Activated T-helper 1 cell treated with anti-CD3 and anti-CD28 coated beads, Interleukin-12 subunit alpha, Interleukin-12 subunit beta, Interleukin-2, Interleukin-4 antibody, amounts not matched to agents 30 ng/mL and 10 ng/mL and 1 ng/mL, durations not matched to agents 14 hours and 24 hours and 36 hours (primary cell): ENCODE measurements around the gene MCL1. TPM values are rescaled to one million over a fixed set of nuclear protein-coding genes. Genes with fewer than 3 reads are reported as not detected.
"Not testable (repeated sequence)": the region's sequence is repeated elsewhere in the genome, so short reads cannot be mapped to it uniquely, and the experiment has no call there.

Source experiments
- DNase-seq: peaks from one replicate; pipeline ENCODE4 v3.0.0; 2021; ENCODE audit warnings: low spot score
- H3K27ac Mint-ChIP-seq: one replicate; pipeline ENCODE4 v1.8.0; 2021; ENCODE audit warnings: mild to moderate bottlenecking, mixed read lengths
- H3K27me3 Mint-ChIP-seq: one replicate; pipeline ENCODE4 v1.8.0; 2022; ENCODE audit warnings: mild to moderate bottlenecking, moderate library complexity, mixed read lengths; ENCODE audit not compliant: insufficient read depth
- H3K36me3 Mint-ChIP-seq: one replicate; pipeline ENCODE4 v1.8.0; 2021; ENCODE audit warnings: low read depth, mixed read lengths
- H3K4me1 Mint-ChIP-seq: one replicate; pipeline ENCODE4 v1.8.0; 2021; ENCODE audit warnings: low read depth, mixed read lengths
- H3K4me3 Mint-ChIP-seq: one replicate; pipeline ENCODE4 v1.8.0; 2021; ENCODE audit warnings: mild to moderate bottlenecking, moderate library complexity, mixed read lengths
- H3K9me3 Mint-ChIP-seq: one replicate; pipeline ENCODE4 v1.8.0; 2021; ENCODE audit warnings: mixed read lengths
- intact Hi-C: fragments of 100-400 bp; cut with micrococcal nuclease; formaldehyde crosslinking; loops from one replicate; pipeline ENCODE4 v1.15.1; 2024
- total RNA-seq: library from RNA; stranded (reverse); gene quantifications from 2 replicates; pipeline ENCODE4 v1.2.3, GENCODE V29; 2022

The MCL1 gene
- total RNA-seq, 1 donor from 2014 or later = 311 TPM

DNA sequence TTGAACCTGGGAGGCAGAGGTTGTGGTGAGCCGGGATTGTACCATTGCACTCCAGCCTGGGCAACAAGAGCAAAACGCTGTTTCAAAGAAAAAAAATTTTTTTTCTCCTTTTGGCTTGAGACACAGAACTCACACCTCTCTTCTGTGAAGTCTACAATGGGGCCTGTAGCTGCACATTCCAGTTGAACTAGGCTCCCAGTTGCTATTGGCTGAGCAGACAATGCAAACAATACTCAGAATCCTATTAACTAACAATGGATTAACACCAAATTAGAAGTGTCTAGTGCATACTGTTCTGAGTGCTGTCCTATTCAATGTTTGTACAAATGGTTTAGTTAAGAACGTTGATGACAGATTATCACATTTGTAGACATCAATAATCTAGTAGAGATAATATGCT is 17.6 kb upstream of the MCL1 start:
- DNase-seq = no peak
- Mint-ChIP-seq H3K4me3 (no peak overlapping the region), H3K27ac (no peak overlapping the region), H3K27me3 (no peaks in the 10 kb centered on the region), H3K9me3 (no peaks in the 10 kb centered on the region), H3K36me3 (peaks cover 13% of the 10 kb centered on the region), H3K4me1 (peaks cover 6% of the 10 kb centered on the region)
- intact Hi-C loops = no loop called here

DNA sequence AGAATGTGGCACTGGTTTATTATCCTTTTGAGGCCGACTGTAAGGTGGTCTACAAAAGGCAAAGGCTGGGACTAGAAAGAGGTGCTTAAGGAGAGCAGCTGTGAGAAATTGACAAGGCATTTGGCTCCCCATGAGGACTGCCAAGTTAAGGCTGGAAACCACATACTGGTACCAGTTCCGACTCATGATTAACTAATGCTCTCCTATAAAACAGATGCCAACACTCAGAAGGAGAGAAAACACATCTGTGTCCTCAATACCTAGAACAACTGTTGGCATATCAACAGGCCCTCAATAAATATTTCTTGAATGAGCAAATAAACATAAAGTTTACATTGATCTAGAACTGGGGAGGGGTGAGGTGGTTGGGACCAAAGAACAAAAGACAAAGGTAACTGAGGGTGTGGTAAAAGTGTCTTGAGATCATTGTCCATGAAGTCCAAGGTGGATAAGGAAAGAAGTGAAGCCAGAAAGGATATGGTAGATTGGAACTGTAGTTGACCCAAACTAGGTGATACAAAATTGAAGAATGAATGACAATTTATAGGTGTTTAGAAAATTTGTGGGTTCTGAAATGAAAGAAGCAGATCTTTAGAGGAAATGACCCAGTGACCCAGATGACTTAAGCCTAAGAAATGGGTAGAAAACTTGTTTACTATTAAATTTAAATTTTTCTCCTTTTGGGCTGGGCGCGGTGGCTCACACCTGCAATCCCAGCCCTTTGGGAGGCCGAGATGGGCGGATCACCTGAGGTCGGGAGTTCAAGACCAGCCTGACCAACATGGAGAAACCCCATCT is 16.9 kb upstream of the MCL1 start:
- Mint-ChIP-seq H3K36me3 (peaks cover 13% of the 10 kb centered on the region), H3K9me3 (no peaks in the 10 kb centered on the region), H3K27me3 (no peaks in the 10 kb centered on the region), H3K4me1 (peaks cover 6% of the 10 kb centered on the region), H3K27ac (no peak overlapping the region), H3K4me3 (no peak overlapping the region)
- intact Hi-C loops = no loop called here
- DNase-seq = no peak

DNA sequence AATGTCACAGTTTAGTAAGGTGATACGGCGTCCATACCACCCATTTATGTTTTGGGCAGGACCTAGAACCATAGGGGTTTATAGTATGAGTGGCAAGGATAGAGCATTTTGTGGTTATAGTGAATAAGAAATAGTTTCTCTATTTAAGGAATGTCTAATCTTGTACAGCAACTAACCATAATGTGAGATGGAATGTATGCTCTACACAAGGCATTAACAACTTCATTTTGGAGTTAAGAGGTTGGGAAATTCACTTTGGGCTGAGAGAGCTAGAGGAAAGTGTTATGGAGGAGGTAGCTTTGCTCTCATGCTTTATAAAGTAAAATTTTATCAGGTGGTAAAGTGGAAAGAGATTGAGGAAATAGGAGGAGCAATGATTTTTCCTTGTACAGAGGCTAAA is 3.0 kb upstream of the MCL1 start:
- intact Hi-C loops = no loop called here
- H3K4me1 Mint-ChIP-seq = peaks cover 19% of the 10 kb centered on the region
- peaks cover 22% of the 10 kb centered on the region for H3K36me3 Mint-ChIP-seq
- no peaks in the 10 kb centered on the region for H3K9me3 Mint-ChIP-seq
- no peak overlapping the region for H3K27ac Mint-ChIP-seq
- H3K27me3 Mint-ChIP-seq = peaks cover 2% of the 10 kb centered on the region
- no peak for DNase-seq
- no peak overlapping the region for H3K4me3 Mint-ChIP-seq

DNA sequence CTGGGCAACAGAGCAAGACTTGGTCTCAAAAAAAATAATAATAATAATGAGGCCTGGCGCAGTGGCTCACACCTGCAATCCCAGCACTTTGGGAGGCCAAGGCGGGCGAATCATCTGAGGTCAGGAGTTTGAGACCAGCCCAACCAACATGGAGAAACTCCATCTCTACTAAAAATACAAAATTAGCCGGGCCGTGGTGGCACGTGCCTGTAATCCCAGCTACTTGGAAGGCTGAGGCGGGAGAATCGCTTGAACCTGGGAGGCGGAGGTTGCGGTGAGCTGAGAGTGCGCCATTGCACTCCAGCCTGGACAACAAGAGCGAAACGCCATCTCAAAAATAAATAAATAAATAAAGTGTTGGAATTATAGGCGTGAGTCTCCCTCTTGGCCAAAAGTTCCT is 2.6 kb upstream of the MCL1 start:
- H3K9me3 Mint-ChIP-seq, H3K27me3 Mint-ChIP-seq, H3K4me3 Mint-ChIP-seq, DNase-seq, H3K27ac Mint-ChIP-seq, intact Hi-C loops: not testable (repeated sequence)
- Mint-ChIP-seq H3K36me3 (peaks cover 26% of the 10 kb centered on the region), H3K4me1 (peaks cover 21% of the 10 kb centered on the region)

DNA sequence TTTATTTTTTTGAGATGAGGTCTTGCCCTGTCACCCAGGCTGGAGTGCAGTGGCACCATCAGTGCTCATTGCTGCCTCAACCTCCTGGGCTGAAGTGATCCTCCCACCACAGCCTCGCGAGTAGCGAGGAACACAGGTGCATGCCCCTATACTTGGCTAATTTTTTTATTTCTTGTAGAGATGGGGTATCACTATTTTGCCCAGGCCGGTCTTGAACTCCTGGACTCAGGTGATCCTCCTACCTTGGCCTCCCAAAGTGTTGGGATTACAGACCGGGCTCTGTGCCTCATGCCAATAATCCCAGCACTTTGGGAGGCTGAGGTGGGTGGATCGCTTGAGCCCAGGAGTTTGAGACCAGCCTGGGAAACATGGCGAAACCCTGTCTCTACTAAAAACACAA is 2.0 kb upstream of the MCL1 start:
- intact Hi-C loops = not testable (repeated sequence)

DNA sequence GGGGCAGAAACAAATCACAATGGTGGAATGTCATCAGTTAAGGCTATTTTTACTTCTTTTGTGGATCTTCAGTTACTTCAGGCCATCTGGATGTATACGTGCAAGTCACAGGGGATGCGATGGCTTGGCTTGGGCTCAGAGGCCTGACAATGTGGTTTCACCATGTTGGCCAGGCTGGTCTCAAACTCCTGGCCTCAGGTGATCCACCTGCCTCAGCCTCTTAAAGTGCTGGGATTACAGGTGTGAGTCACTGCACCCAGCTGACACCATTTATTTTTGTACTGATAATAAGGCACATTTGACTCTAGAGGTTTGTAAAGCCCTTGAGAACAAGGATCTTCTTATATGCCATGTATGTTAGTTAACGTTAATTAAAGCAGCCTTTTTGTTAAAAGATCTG is 1.6 kb upstream of the MCL1 start:
- peak overlapping the region; percentile 95 for H3K4me3 Mint-ChIP-seq
- peaks cover 25% of the 10 kb centered on the region for H3K4me1 Mint-ChIP-seq
- DNase-seq, H3K9me3 Mint-ChIP-seq, intact Hi-C loops, H3K27me3 Mint-ChIP-seq: not testable (repeated sequence)
- H3K27ac Mint-ChIP-seq = peak overlapping the region; percentile 90
- H3K36me3 Mint-ChIP-seq = peaks cover 36% of the 10 kb centered on the region

More for the DNA sequence above, 2.0 kb upstream of the MCL1 start:
- not testable (repeated sequence) for H3K4me3 Mint-ChIP-seq, H3K9me3 Mint-ChIP-seq, DNase-seq, H3K27ac Mint-ChIP-seq, H3K27me3 Mint-ChIP-seq
- Mint-ChIP-seq H3K4me1 (peaks cover 25% of the 10 kb centered on the region), H3K36me3 (peaks cover 31% of the 10 kb centered on the region)

DNA sequence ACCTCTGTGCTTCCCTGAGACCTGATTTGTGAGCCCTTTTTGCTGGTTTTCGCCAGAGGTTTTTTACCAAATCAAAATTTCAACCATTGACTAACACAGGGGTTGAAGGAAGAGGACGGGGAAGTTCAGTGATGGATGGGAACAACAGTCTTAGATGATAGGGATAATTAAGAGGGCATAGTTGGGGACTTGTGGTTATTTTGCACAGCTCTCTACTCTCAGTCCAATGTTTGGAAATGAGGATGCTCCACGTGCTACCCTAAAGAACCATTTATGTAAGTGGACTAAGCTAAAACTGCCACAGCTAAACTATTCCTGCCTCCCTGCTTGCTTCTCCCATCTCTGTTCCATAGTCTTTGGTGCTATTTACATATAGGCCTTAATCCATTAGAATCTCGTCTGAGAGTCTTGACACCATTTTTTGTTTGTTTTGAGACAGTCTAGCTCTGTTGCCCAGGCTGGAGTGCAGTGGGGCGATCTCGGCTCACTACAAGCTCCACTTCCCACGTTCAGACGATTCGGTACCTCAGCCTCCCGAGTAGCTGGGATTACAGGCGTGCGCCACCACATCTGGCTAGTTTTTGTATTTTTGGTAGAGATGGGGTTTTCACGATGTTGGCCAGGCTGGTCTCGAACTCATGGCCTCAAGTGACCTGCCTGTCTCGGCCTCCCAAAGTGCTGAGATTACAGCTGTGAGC is 684 bp upstream of the MCL1 start:
- peaks cover 2% of the 10 kb centered on the region for H3K27me3 Mint-ChIP-seq
- H3K27ac Mint-ChIP-seq = peak overlapping the region; percentile 90
- no peak for DNase-seq
- H3K9me3 Mint-ChIP-seq = no peaks in the 10 kb centered on the region
- intact Hi-C loops = loop anchor here (1.0 kb wide), 4 partner anchors 13 to 49 kb away; partner anchors contain the start of gene ENSA
- H3K4me3 Mint-ChIP-seq = peak overlapping the region; percentile 95
- peaks cover 41% of the 10 kb centered on the region for H3K36me3 Mint-ChIP-seq
- H3K4me1 Mint-ChIP-seq = peaks cover 30% of the 10 kb centered on the region

DNA sequence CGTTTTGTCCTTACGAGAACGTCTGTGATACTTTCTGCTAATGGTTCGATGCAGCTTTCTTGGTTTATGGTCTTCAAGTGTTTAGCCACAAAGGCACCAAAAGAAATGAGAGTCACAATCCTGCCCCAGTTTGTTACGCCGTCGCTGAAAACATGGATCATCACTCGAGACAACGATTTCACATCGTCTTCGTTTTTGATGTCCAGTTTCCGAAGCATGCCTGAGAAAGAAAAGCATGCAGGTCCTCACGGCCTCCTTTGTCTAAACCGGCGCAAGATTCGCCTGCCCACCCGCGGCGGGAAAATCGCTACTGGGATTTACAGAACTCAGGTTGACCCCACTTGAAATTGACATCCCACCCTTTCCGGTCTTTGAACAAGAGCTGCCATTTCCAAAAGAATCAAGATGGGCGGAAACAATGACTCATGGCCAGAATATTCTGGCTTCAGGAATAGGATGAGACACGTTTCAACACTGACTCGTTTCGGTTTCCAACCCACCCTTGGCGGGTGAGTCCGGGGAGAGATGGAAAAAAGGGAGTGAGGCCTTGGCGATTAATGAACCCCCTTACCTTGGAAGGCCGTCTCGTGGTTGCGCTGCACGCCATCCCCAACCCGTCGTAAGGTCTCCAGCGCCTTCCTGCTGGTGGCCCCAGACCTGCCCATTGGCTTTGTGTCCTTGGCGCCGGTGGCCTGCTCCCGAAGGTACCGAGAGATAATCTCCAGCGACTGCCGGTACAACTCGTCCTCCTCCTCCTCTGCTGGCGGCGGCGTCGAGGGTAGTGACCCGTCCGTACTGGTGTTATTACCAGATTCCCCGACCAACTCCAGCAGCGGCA is 919 bp downstream of the MCL1 start:
- Mint-ChIP-seq H3K36me3 (peaks cover 55% of the 10 kb centered on the region), H3K4me3 (peak overlapping the region; percentile 95), H3K9me3 (no peaks in the 10 kb centered on the region), H3K27ac (peak overlapping the region; percentile 97), H3K27me3 (peaks cover 2% of the 10 kb centered on the region), H3K4me1 (peaks cover 35% of the 10 kb centered on the region)
- DNase-seq = peak; percentile 52
- intact Hi-C loops = loop anchor here (1.0 kb wide), 5 partner anchors 11 to 298 kb away; partner anchors contain the start of genes ARNT and ENSA

DNA sequence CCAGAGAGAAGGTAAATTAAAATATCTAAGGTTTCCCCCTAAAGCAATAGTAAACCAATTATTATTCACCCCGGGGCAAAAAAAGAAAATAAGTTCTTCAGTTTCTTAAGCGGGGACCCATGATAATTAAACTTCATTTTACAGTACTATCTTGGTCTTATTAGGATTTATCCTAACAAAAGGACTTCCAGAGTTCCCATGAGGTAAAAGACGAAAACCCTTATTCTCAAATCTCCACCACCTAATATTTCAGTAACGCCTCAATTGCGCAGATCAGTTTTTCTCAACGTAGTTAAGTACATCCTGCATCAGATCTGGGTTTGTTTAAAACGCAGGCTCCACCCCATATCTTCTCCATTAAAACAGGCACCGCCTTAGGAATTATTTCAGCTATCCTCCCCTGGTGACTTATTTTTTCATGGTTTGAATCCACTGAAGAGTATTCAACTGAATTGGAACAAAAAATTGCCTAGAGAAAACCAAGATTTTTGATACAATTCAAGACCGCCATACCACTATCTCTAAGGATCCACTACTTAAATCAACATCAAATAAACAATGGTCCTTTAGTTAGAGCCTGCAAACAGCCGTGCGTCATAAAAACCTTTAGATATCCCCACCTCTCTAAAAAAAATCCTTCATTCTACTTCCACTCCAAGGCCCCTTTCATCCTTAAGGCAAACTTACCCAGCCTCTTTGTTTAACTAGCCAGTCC is 1.7 kb downstream of the MCL1 start:
- no peak for DNase-seq
- peak overlapping the region; percentile 95 for H3K4me3 Mint-ChIP-seq
- intact Hi-C loops = loop anchor here (1.0 kb wide), 1 partner anchor 299 kb away; the partner anchor contains the start of gene ARNT
- peaks cover 39% of the 10 kb centered on the region for H3K4me1 Mint-ChIP-seq
- H3K9me3 Mint-ChIP-seq = no peaks in the 10 kb centered on the region
- H3K27me3 Mint-ChIP-seq = peaks cover 2% of the 10 kb centered on the region
- peak overlapping the region; percentile 97 for H3K27ac Mint-ChIP-seq
- H3K36me3 Mint-ChIP-seq = peaks cover 62% of the 10 kb centered on the region

DNA sequence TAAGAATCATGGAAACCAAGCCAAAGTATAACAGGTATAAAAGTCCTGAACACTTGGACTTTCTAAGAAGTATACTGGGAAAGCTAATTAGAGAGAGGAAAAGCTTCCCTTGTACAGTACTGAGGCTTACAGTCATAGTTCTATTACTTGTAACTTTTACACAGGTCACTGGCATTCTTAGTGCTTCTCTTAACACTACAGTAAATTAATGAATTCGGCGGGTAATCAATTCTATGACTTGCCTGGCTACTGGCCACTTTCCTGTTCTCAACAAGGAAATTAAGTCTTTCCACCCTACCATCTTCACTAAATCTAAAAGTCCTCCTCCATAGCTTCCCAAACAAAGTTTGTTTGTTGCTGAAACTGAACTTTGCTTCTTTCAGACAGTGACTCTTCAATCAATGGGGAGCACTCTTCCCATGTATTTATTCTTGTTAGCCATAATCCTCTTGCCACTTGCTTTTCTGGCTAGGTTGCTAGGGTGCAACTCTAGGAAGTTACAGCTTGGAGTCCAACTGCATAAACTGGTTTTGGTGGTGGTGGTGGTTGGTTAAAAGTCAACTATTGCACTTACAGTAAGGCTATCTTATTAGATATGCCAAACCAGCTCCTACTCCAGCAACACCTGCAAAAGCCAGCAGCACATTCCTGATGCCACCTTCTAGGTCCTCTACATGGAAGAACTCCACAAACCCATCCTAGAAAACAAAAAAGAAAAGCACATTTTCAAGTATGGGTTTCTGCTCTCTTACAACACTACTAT is 2.4 kb downstream of the MCL1 start:
- Mint-ChIP-seq H3K27me3 (peaks cover 2% of the 10 kb centered on the region), H3K9me3 (no peaks in the 10 kb centered on the region), H3K4me3 (peak overlapping the region; percentile 95), H3K27ac (peak overlapping the region; percentile 97), H3K4me1 (peaks cover 39% of the 10 kb centered on the region), H3K36me3 (peaks cover 66% of the 10 kb centered on the region)
- no peak for DNase-seq
- intact Hi-C loops = no loop called here

DNA sequence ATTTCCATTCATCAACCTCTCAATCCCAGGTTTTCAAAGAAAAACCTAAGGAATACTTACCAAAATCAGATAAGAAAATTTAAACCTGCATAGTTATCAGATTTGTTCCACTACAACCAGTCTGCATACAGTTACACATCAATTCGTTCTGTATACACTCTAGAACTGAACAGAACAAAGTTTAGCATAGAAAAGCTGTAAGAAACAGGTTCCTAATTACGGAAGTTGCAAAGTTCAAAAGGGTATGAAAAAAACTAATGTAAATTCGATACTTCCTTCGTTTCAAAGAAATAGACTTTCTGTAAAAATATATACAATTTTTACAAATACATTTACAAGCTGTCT is 3.1 kb downstream of the MCL1 start:
- no peak for DNase-seq
- Mint-ChIP-seq H3K27me3 (peaks cover 2% of the 10 kb centered on the region), H3K4me1 (peaks cover 42% of the 10 kb centered on the region), H3K4me3 (peak overlapping the region; percentile 95), H3K9me3 (no peaks in the 10 kb centered on the region), H3K27ac (peak overlapping the region; percentile 96), H3K36me3 (peaks cover 66% of the 10 kb centered on the region)
- intact Hi-C loops = no loop called here
